DMS53 (cell line): ENCODE results near the gene KCNJ11.
"Not testable (repeated sequence)": the region's sequence is repeated elsewhere in the genome, so short reads cannot be mapped to it uniquely, and the experiment has no call there.

Source experiments
- DNase-seq: peaks from one replicate; lab custom pipeline; 2025; lab: John Stamatoyannopoulos, UW

KCNJ11 gene

GRCh38 chr11:17388609-17389210 is at the start of gene KCNJ11:
Gene KCNJ11, minus strand, starts transcription at chr11:17388659. Its CDS starts 568 bp downstream, at chr11:17388091.
- peak; percentile 75 for DNase-seq

- DNase-seq = no peak
Observed at GRCh38 chr11:17437366-17437765, 48.9 kb upstream of the KCNJ11 start.

- no peak for DNase-seq
Observed at GRCh38 chr11:17434108-17434507, 45.6 kb upstream of the KCNJ11 start.

DNA sequence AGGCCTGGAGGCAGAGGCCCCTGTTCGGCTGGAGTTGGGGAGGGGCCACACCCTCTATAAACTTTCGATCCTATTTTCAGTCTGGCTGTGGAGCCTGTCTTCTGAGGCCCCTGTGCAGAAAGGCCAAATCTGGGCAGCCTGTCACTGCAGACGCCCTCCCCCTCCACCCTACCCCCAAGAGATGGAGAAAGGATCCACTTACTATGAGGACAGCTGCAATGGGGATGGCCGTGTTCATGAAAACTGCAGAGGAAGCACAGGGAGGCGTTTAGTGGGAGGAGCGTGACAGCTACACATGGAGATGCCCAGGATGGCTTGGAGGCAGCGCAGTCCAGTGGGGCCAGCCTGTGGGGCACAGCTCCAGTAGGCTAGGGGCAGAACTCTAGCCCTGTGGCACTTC is 43.5 kb upstream of the KCNJ11 start:
- no peak for DNase-seq

- DNase-seq = no peak
Observed at GRCh38 chr11:17431139-17431538, 42.7 kb upstream of the KCNJ11 start.

DNA sequence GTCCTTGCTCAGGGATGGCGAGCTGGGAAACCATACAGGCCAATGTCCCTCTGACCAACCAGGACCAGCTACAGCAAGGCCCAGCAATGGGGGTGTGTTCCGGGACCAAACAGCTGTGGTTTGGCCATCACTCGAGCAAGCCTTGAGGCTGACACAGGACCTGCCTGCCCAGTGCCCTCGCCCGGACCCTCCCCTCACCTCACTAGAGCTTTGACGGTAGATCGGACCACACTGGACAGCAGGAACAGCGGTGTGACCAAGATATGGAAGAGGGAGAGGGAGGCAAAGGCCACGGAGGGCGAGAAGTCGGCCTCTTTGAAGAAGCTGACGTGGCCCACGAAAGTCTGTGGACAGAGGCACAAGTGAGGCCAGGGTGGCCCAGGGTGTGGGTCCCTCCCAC is 42.2 kb upstream of the KCNJ11 start:
- DNase-seq = no peak

DNA sequence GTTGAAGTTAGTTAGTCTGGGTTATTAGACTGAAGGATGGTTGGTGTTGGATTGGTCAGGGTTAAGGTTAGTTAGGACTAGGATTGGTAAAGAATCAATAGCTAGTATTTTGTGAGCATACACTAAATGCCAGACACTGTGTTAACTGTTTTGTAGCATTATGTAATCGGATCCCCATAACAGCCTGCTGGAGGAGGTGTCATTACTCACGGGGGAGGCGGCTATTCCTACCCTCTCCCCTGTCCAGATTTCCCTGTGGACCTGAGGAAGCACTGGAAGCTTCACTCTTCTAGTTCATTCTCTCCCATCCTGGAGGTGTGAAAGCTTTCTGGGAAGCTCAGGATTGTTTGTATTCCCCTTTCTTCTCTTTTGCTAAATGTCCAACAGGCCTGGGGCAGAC is 40.5 kb upstream of the KCNJ11 start:
- DNase-seq = peak; percentile 12

GRCh38 chr11:17428261-17428660 is 39.8 kb upstream of the KCNJ11 start:
- no peak for DNase-seq

- not testable (repeated sequence) for DNase-seq
Observed at GRCh38 chr11:17426233-17426632, 37.8 kb upstream of the KCNJ11 start.

GRCh38 chr11:17423533-17424310 is 35.3 kb upstream of the KCNJ11 start:
- peak; percentile 95 for DNase-seq

- no peak for DNase-seq
Observed at GRCh38 chr11:17421781-17422180, 33.3 kb upstream of the KCNJ11 start.

DNA sequence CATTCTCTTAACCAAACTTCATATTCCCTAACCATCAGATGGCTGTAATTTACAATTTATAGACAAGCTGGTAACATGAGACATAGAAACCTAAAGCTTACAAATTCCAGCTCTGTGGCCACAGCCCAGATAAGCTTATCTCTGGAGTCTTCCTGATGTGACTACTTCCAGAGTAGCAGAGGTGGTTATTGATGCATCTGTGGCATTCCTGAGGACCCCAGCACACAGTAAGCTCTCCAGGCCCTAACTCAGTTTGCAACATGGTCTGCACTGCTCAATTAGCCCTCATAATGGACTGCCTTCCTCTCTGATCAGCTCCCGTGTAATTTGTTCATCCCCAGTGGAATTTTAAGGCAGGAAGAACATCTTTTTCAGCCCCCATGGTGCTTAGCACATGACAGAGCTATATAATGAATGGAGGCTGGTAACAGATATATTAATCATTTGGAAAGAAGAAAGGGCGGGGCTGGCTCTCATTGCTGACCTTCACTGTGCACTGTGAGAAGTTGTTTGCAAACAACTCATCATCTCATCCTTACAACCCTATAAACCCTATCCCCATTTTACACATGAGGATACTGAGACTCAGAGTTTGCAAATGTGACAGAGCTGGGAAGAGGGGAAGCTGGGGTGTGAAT is 30.1 kb upstream of the KCNJ11 start:
- DNase-seq = no peak

GRCh38 chr11:17416492-17416891 is 28.0 kb upstream of the KCNJ11 start:
- DNase-seq = no peak

GRCh38 chr11:17415523-17416104 is 27.2 kb upstream of the KCNJ11 start:
- DNase-seq = peak; percentile 50

GRCh38 chr11:17414992-17415391 is 26.5 kb upstream of the KCNJ11 start:
- DNase-seq = no peak

DNA sequence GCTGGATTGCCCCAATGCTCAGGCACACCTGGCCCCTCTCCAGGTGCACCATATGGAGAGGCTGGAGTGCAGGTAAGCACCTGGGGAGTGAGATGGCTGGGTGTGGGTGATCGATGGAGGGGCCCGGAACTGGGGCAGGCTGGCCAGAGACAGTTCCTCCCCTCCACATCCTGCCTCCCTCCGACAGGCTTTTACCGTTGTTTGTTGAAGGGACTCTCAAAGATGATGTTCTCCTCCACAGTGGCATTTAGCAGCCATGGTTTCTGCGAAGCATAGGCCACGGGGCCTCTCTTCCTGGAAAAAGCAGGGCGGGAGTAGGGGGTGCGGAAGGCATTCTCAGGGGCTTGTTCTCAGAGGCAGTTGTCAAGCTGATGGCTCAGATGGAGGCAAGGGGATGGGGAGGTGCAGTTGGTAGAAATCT is 25.9 kb upstream of the KCNJ11 start:
- peak; percentile 88 for DNase-seq

GRCh38 chr11:17413414-17414316 is 25.2 kb upstream of the KCNJ11 start:
- peak; percentile 99 for DNase-seq

- DNase-seq = peak; percentile 79
Observed at GRCh38 chr11:17412488-17413180, 24.2 kb upstream of the KCNJ11 start.

GRCh38 chr11:17411418-17411817 is 23.0 kb upstream of the KCNJ11 start:
- no peak for DNase-seq

- DNase-seq = peak; percentile 23
Observed at GRCh38 chr11:17410606-17411379, 22.3 kb upstream of the KCNJ11 start.
